HG03520 (cell line): ENCODE results near the gene NTM.

Experiments used
- ATAC-seq: cut with Tn5 transposase; IDR thresholded peaks from one replicate; pipeline ENCODE4 v1.9.1; 2021; ENCODE audit warnings: mild to moderate bottlenecking, moderate library complexity; ENCODE audit not compliant: unreplicated experiment

NTM gene

GRCh38 chr11:131592734-131593133 lies 222.3 kb downstream of the NTM start:
- no peak for ATAC-seq

- ATAC-seq = no peak
Observed at GRCh38 chr11:131593301-131593700, 222.9 kb downstream of the NTM start.

DNA sequence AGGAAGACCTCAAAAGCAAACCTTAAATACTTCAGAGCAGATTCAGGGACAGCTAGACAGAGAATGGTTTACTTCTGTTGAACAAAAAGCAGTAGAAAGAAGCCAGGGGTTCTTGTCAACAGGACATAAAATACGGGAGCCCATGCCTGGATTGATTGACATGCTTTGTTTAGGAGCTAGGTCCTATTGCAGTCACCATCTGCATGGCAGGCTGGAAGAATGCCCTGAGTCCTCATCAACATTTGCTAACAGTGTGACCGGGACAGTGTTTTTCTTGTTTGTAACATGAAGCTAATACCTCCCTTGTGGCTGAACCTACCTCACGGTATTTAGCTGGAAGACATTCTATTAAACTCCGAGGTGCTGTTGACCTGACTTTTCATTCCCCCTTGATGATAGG lies 225.4 kb downstream of the NTM start:
- ATAC-seq = no peak

DNA sequence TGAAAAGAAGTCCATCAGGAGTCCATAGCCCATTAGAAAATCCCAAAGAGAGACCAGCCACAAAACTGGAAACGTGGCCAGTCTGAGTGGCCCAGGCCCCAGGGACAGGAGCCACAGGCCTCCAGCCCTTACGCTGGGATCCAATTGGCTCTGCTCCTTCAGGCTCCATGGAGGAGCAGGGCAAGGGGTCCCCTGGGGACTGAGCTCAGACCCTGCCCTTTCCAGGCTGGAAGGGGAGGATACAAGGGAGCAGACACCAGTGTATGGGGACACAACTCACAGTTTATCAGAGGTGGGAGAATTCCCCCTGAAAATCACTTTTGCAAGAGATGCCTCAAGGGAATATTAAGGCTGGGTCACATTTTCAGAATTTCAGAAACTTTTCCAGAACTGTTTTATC lies 227.5 kb downstream of the NTM start:
- ATAC-seq = no peak

- ATAC-seq = no peak
Observed at GRCh38 chr11:131598305-131598704, 227.9 kb downstream of the NTM start.

DNA sequence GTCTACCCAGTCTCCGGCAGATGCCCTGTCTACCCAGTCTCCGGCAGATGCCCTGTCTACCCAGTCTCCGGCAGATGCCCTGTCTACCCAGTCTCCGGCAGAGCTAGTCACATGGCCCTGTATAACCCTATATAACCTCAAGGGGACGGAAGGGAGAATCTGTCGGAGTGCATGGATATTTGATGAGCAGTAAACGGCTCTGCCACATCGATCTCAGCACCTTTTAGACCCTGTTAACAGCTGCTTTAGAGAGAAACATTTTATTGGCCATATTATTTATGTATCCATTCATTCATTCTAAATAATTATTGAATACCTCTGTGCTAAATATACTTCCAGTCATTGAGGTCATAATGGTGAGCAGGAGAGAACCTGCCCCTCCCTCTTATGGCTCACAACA lies 228.9 kb downstream of the NTM start:
- ATAC-seq = no peak

DNA sequence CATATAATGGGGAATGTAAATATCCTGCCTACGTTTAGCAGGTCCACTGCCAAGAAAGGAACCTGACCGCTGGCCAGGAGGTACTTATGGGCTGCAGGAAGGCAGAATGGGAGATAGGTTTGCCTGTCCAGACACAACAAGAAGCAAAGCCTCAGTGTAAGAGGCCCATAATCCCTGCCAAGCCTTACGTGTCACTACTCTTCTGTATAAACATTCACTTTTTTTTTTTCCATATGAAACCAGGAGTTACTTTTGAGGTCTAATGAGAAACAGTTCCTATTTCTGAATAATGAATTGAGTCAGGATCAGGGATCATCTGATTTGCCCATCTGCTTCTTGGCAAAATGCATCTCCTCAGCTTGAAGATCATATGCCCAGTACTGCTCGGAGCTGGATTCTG lies 230.2 kb downstream of the NTM start:
- ATAC-seq = no peak

DNA sequence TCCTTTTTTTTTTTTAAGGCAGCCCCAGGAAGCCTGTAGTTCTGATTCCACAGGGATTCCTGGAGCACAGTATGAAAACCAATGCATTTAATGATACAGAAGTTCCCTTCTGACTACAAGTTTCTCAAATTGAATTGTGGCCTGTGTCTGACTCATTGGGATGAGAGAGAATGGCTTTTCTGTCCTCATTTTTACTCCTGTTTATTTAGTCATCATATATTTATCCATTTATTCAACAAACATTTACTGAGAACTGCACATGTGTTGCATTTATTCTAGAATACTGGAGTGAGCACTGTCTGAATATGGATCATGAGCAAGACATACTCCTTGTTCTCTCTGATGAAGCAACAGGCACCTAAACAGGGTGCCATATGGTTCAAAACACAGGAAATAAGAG lies 231.2 kb downstream of the NTM start:
- no peak for ATAC-seq

GRCh38 chr11:131602431-131602830 lies 232.0 kb downstream of the NTM start:
- no peak for ATAC-seq

DNA sequence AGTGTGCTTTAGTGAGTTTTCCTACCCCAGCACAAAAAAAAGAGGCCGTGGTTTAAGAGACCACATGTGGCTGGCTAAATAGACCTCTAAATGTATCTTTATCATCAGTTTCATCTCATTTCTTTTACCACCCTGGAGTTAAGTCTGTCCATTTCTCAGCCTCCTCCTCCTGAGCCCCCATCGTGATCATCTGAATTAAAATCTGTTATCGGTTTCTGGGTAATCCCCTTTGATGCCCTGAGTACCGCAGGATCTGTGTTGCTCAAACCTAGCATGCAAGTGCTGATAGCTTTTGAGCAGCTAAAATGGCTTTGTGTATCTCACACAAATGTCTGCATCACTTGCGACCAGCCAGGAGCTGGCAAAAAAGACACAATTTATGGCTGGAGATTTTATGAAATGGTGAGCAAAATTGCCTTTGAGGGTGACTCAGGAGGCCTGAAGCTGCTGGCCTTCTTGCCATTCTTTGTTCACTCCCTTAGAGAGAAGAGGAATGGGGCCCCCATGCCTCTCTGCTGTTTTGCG lies 236.5 kb downstream of the NTM start:
- ATAC-seq = no peak

DNA sequence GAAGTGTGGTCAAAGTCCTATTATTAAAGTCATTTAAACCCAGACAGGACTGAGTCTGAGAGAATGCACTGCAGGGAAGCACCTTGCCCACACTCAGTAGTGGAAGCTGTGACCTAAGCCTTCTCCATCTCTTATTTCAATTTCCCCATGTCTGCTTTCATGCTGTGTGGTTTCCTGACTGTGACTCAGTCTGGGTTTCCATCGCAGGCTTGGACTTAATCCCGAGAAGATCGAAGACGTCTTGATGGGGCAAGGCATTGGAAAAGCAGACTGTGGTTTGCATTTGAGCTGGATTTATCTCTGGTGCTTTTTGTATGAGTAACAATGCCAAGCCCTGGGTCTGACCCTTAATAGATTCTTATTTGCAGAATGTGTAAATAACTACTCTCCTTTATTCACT lies 238.9 kb downstream of the NTM start:
- ATAC-seq = no peak

GRCh38 chr11:131609921-131610320 lies 239.5 kb downstream of the NTM start:
- no peak for ATAC-seq

DNA sequence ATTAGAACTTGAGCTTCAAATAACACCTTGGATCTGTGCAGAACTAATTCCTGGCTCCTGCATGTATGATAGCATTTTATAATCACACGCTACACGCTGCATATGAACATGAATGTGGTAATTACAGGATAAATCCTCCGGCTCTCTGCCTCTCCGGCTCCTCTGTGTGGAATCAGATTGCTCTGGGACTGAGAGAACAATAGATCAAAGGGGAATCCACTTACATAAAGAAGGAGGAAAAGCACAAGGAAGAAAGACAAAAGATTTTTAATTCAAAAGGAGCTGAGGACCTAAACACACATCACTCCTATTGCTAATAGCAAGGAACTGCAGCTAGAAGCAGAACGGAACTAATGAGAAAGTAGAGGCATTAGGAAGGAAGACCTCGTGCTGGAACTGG lies 240.9 kb downstream of the NTM start:
- no peak for ATAC-seq

GRCh38 chr11:131612533-131612932 lies 242.1 kb downstream of the NTM start:
- no peak for ATAC-seq

DNA sequence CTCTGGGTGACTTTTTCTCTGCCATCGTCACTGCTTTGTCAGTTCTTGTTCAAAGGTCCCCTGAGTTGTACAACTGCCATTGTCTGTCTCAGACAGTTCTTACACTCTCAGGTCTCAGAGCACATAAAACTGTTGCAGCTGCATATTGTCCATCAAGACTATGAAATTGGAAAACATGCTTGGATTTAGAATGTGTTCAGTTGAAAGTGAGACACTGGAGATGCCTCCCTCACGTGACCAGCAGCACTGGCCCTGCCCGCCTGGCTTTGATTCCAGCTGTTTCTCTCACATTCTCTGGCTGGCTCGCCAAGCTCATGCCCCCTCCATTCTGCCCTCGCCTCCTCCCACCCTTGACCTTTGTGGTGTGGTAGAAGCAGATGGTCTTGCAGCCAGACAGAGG lies 244.2 kb downstream of the NTM start:
- no peak for ATAC-seq

GRCh38 chr11:131615611-131616010 lies 245.2 kb downstream of the NTM start:
- ATAC-seq = no peak

DNA sequence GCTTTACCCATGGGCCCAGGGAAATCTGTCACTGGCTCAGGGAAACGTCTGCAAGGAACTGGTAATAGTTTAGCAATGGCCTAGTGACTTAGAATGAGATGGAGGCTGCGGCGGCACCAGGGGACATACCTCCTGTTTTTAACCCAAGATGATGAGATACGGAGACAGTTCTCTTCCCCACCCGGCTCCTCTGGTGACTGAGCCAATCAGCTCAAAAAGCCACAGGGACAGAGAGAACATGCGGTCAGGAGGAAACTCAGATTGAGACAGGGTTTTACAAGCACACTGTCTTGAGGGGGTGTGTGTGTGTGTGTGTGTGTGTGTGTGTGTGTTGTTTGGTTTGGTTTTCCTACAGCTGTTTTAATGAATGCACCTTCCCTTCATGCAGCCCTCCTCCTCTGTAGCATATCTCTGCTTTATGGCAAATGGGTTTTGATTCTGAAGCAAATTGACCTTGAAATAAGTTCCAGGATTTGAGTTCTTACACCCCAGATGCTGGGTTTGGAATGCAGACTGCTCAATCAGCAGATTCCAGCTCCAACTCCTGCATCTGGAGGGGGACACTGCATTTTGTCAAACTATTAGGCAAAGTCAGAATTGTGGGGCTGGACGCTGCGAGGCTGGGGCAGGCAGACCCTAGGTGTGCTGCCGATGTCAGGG lies 246.2 kb downstream of the NTM start:
- ATAC-seq = no peak

DNA sequence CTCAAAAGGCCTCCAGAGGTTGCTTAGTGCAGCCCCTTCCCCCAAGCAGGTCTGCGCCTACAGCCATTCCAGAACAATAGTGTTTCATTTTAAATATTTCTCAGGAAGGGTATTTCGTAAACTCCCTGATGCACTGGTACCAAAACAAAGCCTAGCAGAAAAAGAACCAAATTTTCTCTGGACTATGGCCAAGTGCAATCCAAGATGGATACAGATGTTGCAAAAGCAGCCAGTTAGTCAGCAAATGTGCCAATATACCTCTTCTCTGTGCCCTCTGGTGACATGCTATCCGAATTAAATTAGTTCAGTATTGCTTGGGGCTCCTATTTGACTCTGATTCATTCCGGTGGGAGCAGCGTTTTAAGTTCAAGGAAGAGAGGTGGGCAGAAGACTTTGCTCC lies 247.8 kb downstream of the NTM start:
- ATAC-seq = no peak

- no peak for ATAC-seq
Observed at GRCh38 chr11:131622193-131622592, 251.8 kb downstream of the NTM start.

DNA sequence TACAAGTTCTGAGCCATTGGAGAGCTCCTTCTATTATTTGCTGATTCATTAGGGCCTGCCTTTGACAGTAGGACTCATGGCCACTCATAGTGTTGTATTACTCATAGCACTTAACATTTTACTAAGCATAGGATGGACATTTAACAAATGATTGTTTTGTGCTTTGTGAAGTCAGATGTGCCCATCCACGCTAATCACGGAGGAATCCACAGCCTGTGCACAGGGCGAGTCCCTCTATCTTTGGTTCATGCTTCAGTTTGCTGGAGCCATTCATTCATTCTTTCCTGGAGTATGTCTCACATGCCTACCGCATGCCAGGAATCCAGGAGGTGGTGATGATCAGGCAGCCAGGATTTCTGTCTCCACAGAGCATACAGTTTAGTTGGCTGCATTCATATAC lies 254.1 kb downstream of the NTM start:
- ATAC-seq = no peak

- ATAC-seq = no peak
Observed at GRCh38 chr11:131626788-131627187, 256.4 kb downstream of the NTM start.

DNA sequence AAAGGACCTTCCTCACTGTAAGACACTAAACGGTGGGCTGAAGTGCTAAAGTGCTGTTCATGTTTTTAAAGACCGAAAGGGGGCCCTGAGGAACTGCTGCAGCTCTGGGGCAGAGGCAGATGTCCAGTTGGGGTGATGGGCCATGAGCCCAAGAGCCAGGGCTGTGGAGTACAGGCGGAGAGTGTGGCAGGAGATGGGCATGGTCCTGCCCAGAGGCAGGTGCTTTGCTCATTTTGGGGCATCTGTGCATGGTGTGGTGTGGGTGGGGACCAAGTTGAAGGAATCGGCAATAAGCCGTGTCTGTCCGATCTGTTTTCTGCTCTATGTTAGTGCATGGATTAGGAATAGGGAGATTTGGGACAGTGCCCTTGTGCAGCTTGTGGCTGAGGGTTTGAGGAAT lies 258.3 kb downstream of the NTM start:
- ATAC-seq = no peak

GRCh38 chr11:131629925-131630540 lies 259.6 kb downstream of the NTM start:
- ATAC-seq = no peak
